ENCODE results near the gene LRRC47.

DNA sequence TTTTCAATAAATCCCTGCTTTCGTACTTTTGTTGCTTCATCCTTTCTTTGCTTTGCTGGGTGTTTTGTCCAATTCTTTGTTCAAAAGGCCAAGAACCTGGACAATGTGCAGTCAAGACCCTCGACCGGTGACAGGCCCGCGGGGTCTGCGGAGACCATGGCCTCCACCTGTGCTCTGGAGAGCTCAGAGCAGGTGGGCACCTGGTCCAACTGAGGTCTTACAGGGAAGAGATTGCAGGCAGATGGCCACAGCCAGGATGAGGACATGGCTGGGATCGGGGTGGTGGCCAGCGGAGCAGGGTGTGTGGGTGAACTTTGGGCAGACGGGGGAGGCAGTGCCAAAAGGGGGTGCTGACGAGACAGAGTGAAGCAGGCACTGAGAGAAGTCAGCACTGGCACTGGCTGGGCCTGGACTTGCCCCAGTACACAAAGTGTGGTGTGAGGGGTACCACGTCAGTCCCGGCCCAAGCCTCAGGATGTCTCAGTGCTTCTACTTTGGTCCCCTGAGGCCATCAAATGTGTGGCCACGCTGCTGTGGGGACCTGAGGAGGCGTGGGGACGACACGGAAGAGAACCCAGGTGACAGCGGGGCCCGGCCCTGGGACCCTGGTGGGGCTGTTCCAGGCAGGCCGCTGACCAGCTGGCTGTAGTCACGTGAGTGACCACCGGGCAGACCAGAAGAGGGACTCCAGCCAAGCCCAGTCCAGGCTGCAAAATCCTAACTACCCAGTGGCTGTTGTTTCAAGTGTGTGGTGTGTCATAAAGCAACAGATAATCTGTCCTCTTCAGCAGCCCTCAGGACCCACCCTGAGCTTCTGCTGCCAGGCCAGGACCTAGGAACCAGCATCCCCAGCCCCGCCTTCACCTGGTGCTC, 54.5 kb downstream of the LRRC47 start:
- TF ChIP-seq POLR2AphosphoS5 (IDR thresholded peaks at IDR 0.05; ENCODE audit: borderline replicate concordance, low read depth, low read length) (no peak), EZH2 (IDR thresholded peaks at IDR 0.05) (no peak)
